Stimulated activated CD4-positive, alpha-beta T cell treated with anti-CD3 and anti-CD28 coated beads, Interleukin-4, amount 100 ng/mL, for 48 hours (primary cell): Measurements from ENCODE around the gene MAGI1.

ENCODE experiments used
- DNase-seq, 2 donors: peaks; one replicate each; pipeline ENCODE4 v3.0.0-alpha.2; 2020; ENCODE audit warnings: low read depth in 2 of 2

Gene MAGI1

GRCh38 chr3:65419233-65419632 is 619.5 kb downstream of the MAGI1 start:
- no peak for DNase-seq

- no peak for DNase-seq
Observed at GRCh38 chr3:65413891-65414290, 624.8 kb downstream of the MAGI1 start.

DNA sequence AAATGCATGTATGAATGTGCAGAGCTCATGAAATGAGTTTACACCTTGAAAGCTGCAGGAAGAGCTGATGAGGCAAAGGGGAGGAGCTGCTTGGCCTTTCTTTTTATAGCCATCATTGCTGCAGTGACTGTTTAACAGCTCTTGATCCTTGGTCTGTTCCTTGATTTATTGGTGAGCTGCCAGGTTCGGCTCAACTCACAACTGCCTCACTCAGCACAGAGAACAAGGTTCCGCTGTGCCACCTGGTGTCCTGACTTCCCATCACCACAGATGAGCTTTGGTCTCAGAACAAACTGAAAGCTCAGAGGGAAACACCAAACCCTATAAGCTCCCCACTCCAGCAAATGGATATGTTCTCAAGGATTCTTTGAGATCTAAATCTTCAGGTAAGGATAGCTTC is 626.1 kb downstream of the MAGI1 start:
- DNase-seq: no peak

DNA sequence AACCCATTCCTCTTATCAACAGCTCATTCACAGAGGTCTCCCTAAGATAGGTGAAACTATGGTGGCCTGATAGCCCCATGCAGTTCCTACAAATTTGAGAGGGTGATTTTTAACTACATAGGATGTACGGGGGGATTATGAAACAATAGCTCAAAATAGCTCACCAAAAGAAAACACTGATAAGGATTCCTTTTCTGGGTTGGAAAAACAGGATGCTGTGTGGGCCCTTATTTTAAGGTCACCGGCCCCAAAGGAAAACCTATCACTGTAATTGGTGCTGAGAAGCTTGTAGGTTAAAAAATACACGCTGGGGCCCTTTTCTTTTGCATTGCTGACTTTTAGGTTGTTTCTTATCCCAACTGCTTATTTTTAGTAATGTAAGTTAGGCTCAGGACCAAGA is 627.4 kb downstream of the MAGI1 start:
- DNase-seq: no peak

- DNase-seq: no peak
Observed at GRCh38 chr3:65409176-65409569, 629.5 kb downstream of the MAGI1 start.

DNA sequence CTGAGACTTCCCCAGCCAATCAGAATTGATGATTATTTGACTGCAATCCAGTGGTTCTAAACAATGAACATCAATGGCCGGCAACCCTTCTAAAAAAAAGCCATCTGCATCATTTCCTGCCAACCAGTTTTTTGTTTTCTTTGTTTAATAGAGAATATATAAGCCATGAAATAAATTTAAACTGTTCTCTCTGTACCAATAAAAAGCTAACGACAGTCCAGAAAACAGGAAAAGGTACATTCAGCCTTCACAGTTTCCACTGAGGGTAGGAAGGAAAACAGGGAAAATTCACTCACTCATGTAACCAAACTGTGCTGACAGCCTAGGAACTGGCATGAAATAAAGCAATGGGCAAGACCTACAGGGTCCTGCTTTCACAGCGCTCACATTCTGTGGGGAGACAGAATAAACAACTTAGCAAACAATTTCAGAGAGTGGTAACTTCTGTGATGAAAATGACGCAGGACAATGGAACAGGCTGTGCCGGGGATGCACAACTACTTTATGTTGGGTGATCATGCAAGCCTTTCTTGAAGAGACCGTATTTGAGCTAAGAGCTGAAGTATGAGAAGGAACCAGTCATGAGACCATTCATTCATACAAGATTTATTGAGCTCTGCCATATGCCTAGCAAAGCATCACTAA is 630.1 kb downstream of the MAGI1 start:
- no peak for DNase-seq

DNA sequence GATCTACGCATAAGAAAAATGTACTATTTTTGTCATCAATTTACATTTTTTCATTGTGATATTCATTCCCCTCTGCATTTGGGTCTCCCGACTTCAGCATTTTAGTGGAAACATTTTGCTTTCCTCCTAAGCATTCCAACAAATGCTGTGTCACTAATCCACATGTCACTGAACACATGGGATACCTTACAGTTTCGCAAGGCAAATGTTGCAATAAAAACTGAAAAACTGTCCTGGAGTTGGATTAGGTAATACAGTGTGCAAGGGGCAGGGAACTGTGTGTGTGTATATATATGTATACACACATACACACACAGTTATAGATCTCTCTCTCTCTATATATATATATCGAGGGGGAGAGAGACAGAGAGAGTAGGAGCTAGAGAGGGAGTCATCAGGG is 632.2 kb downstream of the MAGI1 start:
- DNase-seq: no peak

- no peak for DNase-seq
Observed at GRCh38 chr3:65402597-65402996, 636.1 kb downstream of the MAGI1 start.

DNA sequence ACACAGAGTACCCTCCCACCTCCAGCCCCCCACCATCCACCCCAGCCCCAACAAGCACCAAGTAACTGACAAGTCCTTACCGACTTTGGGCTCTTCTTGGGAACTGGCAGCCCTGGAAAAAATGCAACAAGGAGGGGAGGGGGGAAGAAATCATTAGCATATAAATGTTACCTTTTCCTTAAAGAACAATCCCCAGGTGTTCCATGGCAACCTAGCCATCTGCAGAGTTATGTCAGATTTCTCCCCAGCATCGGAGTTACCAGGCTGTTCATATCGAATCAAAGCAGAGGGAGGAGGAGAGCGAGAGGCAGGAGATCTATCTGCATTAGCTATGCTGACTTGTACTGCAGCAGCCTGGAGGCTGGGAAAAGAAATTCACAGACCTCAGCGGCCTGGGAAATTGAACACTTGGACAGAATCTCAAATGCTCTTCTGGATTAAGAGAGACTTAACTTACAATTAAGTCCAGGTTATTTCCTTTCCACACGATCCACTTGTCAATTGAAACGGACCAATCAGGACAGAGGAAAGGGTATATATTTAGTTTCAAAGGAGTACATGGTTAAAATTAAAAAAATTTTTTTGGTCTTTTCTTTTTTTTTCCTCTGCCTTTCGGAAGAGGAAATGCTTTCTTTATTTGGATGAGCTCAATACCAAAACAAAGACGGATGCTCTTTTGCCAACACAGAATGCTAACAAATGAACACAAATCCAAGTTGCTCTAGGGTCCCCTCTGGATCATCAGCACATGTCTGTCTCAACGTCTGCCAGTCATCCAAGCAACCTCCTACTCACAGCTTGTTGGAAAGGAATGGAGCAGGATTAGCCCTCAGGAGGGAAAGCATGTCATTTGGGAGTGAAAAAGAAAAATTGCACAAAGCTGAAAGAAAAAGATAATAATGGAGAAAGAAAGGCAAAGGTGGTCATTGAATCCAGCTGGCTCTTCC is 637.1 kb downstream of the MAGI1 start:
- no peak for DNase-seq

GRCh38 chr3:65400899-65401298 is 637.8 kb downstream of the MAGI1 start:
- no peak for DNase-seq

DNA sequence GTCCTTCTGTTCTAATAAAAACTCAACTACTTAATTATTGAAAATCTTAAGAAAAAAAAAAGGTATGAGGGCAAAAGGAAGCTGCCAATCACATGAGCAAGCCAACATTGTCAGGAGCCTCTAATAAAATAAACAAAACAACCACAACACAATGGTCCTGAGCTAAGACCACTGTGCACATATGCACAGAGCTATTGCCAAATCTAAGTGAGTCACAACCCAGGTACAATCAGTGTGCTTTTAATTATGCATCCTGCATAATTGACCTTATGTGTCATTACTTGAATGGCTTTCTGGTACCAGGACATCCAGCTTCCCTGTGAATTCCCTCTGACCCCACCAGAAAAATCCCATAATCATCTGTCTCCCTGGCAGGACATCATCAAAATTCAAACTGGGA is 639.8 kb downstream of the MAGI1 start:
- no peak for DNase-seq

- no peak for DNase-seq
Observed at GRCh38 chr3:65396078-65396477, 642.6 kb downstream of the MAGI1 start.

GRCh38 chr3:65391068-65391467 is 647.6 kb downstream of the MAGI1 start:
- no peak for DNase-seq

DNA sequence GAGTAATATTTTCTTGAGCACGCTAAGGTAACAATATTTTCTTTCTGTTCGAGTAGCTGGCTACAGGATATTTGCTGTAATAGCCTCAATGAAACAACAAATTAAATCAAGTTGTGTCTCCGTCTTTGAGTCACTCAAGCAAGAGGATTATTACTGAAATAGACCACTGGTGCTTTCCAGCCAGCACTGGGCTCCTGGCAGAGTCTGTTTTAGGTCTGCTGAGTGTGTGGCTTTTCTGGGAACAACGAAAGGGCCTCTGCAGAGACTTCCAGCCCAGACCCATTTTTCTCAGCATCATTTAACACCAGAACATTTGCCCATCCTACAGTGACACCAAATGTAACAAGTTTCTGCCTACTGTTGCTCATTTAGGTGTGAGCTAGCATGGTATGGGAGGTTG is 652.9 kb downstream of the MAGI1 start:
- DNase-seq: no peak

- no peak for DNase-seq
Observed at GRCh38 chr3:65381496-65382010, 657.2 kb downstream of the MAGI1 start.

- DNase-seq: no peak
Observed at GRCh38 chr3:65379223-65379622, 659.5 kb downstream of the MAGI1 start.

GRCh38 chr3:65377637-65378036 is 661.1 kb downstream of the MAGI1 start:
- no peak for DNase-seq

GRCh38 chr3:65376426-65376825 is 662.3 kb downstream of the MAGI1 start:
- DNase-seq: no peak

- DNase-seq: no peak
Observed at GRCh38 chr3:65371053-65371452, 667.7 kb downstream of the MAGI1 start.

DNA sequence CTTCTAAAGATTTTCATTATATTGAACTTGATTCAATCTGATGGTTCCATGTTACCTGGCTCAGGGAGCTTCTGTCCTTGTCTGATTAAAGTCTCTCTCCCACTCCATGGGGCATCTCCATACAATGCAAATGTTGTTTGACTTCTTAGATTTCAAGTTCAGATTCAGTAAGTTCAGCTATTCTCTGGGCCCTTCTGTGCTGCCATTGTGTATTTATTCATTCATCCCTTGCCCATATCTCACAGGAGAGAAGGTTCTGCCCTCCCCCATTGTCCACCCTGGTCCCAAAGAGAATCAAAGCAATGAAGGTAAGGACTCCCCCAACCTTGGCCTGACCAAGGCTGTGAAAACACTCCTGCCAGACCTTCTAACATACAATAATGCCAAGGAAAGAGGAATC is 669.9 kb downstream of the MAGI1 start:
- DNase-seq: no peak

DNA sequence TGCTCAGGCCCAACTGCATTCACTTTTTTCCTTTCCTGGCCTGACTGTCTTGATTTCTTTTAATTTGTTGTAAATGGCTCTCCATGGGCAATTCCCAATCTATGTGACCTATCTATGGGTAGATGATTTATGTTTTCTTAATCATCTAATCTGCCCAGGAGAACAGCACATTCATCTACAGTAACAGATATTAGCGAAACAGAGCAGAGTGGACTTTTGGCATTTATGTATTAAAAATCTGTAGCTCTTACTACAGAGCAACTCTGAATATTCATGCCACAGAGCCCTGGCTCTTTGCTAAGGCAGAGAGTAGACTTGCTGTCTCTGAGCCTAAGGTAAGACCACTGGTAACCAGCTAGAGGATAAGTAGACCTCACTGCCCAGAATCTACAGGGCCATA is 676.0 kb downstream of the MAGI1 start:
- no peak for DNase-seq

GRCh38 chr3:65361448-65361847 is 677.3 kb downstream of the MAGI1 start:
- no peak for DNase-seq
